ENCODE data around the gene ZSCAN22.

DNA sequence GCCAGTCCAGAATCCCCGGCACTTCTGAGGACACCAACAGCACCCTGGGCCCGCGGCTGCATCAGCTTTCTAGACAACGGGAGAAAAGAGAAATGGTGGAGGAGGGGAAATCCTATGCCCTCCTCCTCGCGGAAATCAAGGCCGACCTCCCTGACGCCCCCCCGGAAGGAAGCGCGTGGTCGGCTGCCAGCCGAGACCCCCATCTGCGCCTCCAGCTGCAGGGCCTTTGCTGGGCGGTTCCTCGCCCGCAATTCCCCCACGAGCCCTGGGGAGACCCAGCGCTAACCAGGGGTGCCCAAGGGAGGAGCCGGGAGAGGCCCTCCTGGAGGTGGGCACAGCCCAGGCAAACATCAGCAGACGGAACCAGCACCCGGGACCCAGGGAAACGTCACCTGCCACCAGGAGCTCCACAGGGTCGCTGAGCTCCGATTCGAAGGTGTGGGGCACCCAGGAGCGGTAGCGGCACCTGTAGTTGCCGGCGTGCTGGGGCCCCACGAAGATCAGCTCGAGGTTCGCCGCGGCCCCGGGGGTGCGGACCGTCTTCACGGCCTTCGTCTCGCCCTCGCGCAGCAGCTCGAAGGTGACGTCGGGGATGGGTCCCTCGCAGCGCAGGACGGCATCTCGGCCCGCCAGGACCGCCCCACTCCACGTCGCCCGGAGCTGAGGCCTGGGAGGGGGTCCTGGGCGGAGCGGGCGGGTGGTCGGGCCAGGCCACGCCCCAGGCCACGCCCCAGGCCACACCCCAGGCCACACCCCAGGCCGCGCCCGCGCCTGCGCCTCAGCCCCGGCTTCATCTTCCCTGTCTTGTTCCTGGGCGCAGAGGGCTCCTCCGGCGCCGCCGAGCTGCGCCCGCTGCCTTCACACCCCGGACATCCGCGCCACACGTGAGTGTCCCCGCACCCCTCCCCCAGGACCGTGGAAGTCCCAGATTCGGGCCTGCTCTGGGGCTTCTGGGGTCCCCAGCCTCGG lies 20.5 kb downstream of the ZSCAN22 start:
- TF ChIP-seq, protein P1, sequence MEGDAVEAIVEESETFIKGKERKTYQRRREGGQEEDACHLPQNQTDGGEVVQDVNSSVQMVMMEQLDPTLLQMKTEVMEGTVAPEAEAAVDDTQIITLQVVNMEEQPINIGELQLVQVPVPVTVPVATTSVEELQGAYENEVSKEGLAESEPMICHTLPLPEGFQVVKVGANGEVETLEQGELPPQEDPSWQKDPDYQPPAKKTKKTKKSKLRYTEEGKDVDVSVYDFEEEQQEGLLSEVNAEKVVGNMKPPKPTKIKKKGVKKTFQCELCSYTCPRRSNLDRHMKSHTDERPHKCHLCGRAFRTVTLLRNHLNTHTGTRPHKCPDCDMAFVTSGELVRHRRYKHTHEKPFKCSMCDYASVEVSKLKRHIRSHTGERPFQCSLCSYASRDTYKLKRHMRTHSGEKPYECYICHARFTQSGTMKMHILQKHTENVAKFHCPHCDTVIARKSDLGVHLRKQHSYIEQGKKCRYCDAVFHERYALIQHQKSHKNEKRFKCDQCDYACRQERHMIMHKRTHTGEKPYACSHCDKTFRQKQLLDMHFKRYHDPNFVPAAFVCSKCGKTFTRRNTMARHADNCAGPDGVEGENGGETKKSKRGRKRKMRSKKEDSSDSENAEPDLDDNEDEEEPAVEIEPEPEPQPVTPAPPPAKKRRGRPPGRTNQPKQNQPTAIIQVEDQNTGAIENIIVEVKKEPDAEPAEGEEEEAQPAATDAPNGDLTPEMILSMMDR (IDR thresholded peaks at IDR 0.05): no peak
- TF ChIP-seq EZH2 (IDR thresholded peaks at IDR 0.05; ENCODE audit: borderline replicate concordance, insufficient read depth, low read depth, low read length, poor library complexity, severe bottlenecking): no peak

All from B cell (primary cell).